Brain microvascular endothelial cell (primary cell): ENCODE data around the gene ZBTB48.

ENCODE experiments used
- DNase-seq: peaks from one replicate; pipeline ENCODE4 v3.0.0-alpha.2; 2020
- H3K27ac ChIP-seq: fragments of 250-450 bp; sonication (Bioruptor Pico); 2 replicates; pipeline ENCODE4 v1.5.1; 2020; ENCODE audit warnings: mild to moderate bottlenecking, moderate library complexity
- H3K27me3 ChIP-seq: fragments of 250-450 bp; sonication (Bioruptor Pico); replicated peaks from 2 replicates; pipeline ENCODE4 v1.5.1; 2020; ENCODE audit warnings: mild to moderate bottlenecking
- H3K36me3 ChIP-seq: fragments of 250-450 bp; sonication (Bioruptor Pico); replicated peaks from 2 replicates; pipeline ENCODE4 v1.5.1; 2020; ENCODE audit warnings: mild to moderate bottlenecking
- H3K4me3 ChIP-seq: 2 replicates; pipeline ENCODE4 v1.5.1; 2011; ENCODE audit warnings: low read depth, mild to moderate bottlenecking, control low read depth, low read length, moderate library complexity
- CTCF ChIP-seq: IDR thresholded peaks from 2 replicates; pipeline ENCODE4 v1.5.1; 2011; ENCODE audit warnings: low read depth, mild to moderate bottlenecking, moderate library complexity, low read length, control low read depth, inconsistent platforms; ENCODE audit errors: missing control alignments
- in situ Hi-C: cut with HindIII; loops from 2 replicates; pipeline ENCODE4 v1.10.0; 2017; ENCODE audit warnings: low sequenced_read_pairs, low pct_ligation_motif_present

Gene ZBTB48

GRCh38 chr1:6627031-6627430 lies 47.2 kb downstream of the ZBTB48 start:
- peaks cover 34% of the 10 kb centered on the region for H3K36me3 ChIP-seq
- no peak overlapping the region for H3K27ac ChIP-seq
- H3K27me3 ChIP-seq: no peaks in the 10 kb centered on the region
- in situ Hi-C loops: no loop called here
- TF ChIP-seq CTCF: no peak
- no peak overlapping the region for H3K4me3 ChIP-seq
- no peak for DNase-seq

DNA sequence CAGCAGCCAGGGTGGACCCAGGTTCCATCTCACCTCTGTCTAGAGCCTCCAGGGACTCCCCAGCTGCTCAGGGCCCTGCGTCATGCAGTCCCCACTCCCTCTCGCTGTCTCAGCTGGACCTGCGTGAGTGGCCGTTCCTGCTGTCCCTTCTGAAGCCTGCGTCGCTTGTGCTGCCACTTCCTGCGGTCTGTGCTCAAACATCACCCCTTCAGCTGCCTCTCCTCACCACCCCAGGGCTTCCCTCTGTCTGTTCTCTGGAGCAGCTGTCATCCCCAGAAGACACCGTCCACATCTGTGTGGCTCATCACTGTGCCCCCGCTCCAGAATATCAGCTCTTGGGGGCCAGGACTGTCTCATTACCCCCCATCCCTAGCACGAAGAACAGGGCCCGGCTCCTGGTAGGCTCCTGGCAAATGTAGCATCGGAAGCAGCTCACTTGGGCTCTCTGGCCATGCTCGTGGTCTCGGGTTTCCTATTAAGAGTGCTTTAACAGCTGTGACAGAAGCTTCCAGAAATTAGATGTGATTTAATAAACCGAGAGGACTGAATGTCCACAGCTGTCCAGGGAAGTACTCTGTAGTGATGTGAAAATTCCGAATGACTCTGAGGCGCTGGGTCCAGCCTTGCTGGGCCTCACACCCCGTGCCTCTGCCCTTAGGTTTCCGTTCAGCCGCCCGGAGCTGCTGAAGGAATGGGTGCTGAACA lies 48.2 kb downstream of the ZBTB48 start:
- no peak overlapping the region for H3K27ac ChIP-seq
- no peak for DNase-seq
- H3K36me3 ChIP-seq: peaks cover 33% of the 10 kb centered on the region
- TF ChIP-seq CTCF: no peak
- H3K4me3 ChIP-seq: no peak overlapping the region
- in situ Hi-C loops: no loop called here
- H3K27me3 ChIP-seq: no peaks in the 10 kb centered on the region

DNA sequence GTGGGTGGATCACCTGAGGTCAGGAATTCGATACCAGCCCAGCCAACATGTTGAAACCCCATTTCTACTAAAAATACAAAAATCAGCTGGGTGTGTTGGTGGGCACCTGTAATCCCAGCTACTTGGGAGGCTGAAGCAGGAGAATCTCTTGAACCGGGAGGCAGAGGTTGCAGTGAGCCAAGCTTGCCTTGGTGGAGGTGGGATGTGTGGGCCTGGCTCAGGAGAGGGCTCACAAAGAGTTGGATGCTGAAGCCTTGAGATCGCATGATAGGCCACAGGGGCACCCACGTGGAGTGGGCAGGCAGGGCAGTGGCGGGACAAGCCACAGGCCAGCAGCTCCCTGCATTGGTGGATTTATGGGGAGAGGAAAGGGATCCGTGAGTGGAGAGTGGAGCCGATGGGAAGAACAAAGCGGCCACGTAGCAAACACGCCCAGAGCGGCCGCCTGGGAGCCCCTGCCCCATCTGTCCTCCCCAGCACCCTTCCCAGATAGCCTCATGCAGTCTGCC lies 49.2 kb downstream of the ZBTB48 start:
- in situ Hi-C loops: no loop called here
- Histone ChIP-seq H3K36me3 (peaks cover 35% of the 10 kb centered on the region), H3K27me3 (no peaks in the 10 kb centered on the region), H3K27ac (no peak overlapping the region), H3K4me3 (no peak overlapping the region)
- no peak for DNase-seq
- no peak for TF ChIP-seq CTCF

GRCh38 chr1:6630027-6630426 lies 50.2 kb downstream of the ZBTB48 start:
- H3K36me3 ChIP-seq: peaks cover 43% of the 10 kb centered on the region
- no peak overlapping the region for H3K27ac ChIP-seq
- no peak overlapping the region for H3K4me3 ChIP-seq
- TF ChIP-seq CTCF: no peak
- DNase-seq: no peak
- in situ Hi-C loops: no loop called here
- no peaks in the 10 kb centered on the region for H3K27me3 ChIP-seq

GRCh38 chr1:6631058-6631457 lies 51.3 kb downstream of the ZBTB48 start:
- Histone ChIP-seq H3K27ac (no peak overlapping the region), H3K4me3 (no peak overlapping the region), H3K27me3 (no peaks in the 10 kb centered on the region), H3K36me3 (peaks cover 49% of the 10 kb centered on the region)
- DNase-seq: no peak
- no peak for TF ChIP-seq CTCF
- in situ Hi-C loops: no loop called here
